Mucosa of rectum (tissue), 2 donors: ENCODE measurements around the gene FAHD2A.
"Not testable (repeated sequence)": the region's sequence is repeated elsewhere in the genome, so short reads cannot be mapped to it uniquely, and the experiment has no call there.

Experiments used
- H3K27ac ChIP-seq, 2 donors: one replicate each; pipeline ENCODE4 v1.7.0; 2013; ENCODE audit warnings: inconsistent platforms in 2 of 2, low read depth in 2 of 2, low read length in 2 of 2
- H3K27me3 ChIP-seq, 2 donors: one replicate each; pipeline ENCODE4 v1.7.0; 2013; ENCODE audit warnings: low read length in 2 of 2; ENCODE audit not compliant: control insufficient read depth in 2 of 2, insufficient read depth in 2 of 2
- H3K36me3 ChIP-seq, 2 donors: one replicate each; pipeline ENCODE4 v1.7.0; 2013; ENCODE audit warnings: low read length in 2 of 2; ENCODE audit not compliant: control insufficient read depth in 2 of 2, insufficient read depth in 2 of 2
- H3K4me1 ChIP-seq, 2 donors: one replicate each; pipeline ENCODE4 v1.7.0; 2013; ENCODE audit warnings: low read length in 2 of 2, mild to moderate bottlenecking in 1 of 2; ENCODE audit not compliant: control insufficient read depth in 2 of 2, insufficient read depth in 2 of 2
- H3K4me3 ChIP-seq, 2 donors: one replicate each; pipeline ENCODE4 v1.7.0; 2013; ENCODE audit warnings: low read length in 2 of 2
- H3K9ac ChIP-seq, 2 donors: one replicate each; pipeline ENCODE4 v1.7.0; 2013; ENCODE audit warnings: low read length in 2 of 2, low read depth in 1 of 2, mild to moderate bottlenecking in 1 of 2
- H3K9me3 ChIP-seq, 2 donors: one replicate each; pipeline ENCODE4 v1.7.0; 2013; ENCODE audit warnings: low read length in 2 of 2; ENCODE audit not compliant: control insufficient read depth in 2 of 2
- donor health status: healthy.
- donor health status: Normal muscosa, but diverticular disease.

FAHD2A gene

DNA sequence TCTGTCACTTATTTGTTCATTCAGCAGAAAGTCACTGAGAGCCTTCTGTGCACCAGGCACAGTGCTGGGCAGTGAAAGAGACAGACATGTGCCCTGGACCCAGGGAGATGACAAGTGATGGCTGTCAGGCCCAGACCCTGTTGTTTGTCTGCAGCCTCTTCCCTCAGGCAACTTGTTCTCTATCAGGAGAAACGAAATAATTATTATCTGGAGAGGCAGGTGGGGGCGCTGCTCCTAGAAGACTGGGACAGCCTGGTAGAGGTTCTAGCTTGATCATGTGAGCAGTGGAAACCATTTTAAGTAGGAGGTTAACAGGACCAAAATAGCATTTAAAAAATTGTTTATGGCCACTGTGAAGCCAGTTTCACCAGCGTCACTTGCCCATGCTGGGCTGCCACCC lies 2.2 kb downstream of the FAHD2A start:
- not testable (repeated sequence) for H3K4me3 ChIP-seq, H3K9ac ChIP-seq, H3K27me3 ChIP-seq, H3K9me3 ChIP-seq, H3K27ac ChIP-seq, H3K36me3 ChIP-seq
- H3K4me1 ChIP-seq, result peaks cover 15 to 17% of the 10 kb centered on the region in 2 donors

- not testable (repeated sequence) for H3K4me1 ChIP-seq, H3K27me3 ChIP-seq, H3K4me3 ChIP-seq, H3K9ac ChIP-seq, H3K27ac ChIP-seq, H3K9me3 ChIP-seq, H3K36me3 ChIP-seq
Measured at GRCh38 chr2:95411239-95411638, 8.7 kb downstream of the FAHD2A start.

- H3K9ac ChIP-seq, H3K27me3 ChIP-seq, H3K4me1 ChIP-seq, H3K4me3 ChIP-seq, H3K36me3 ChIP-seq, H3K27ac ChIP-seq, H3K9me3 ChIP-seq: not testable (repeated sequence)
Measured at GRCh38 chr2:95414015-95414594, 11.6 kb downstream of the FAHD2A start.

DNA sequence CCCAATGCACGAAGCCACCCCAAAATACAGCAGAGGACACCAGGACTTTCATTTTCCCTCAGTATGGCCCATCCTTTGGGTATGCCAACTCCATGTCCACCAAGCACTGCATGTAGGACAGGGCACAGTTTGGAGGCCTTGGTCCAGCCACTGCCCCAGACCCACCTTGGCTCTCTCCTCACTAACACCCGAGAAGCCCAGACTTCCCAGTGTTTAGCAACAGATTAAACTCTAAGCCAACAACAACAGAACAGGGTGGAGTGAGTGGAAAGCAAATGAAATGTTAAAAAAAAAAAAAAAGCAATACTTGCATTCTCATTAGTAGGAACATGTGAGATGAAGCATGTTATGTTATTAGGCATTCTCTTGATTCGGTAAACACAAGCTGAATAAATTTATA lies 12.6 kb downstream of the FAHD2A start:
- H3K27ac ChIP-seq, H3K4me1 ChIP-seq, H3K9ac ChIP-seq, H3K27me3 ChIP-seq, H3K9me3 ChIP-seq, H3K4me3 ChIP-seq, H3K36me3 ChIP-seq: not testable (repeated sequence)

DNA sequence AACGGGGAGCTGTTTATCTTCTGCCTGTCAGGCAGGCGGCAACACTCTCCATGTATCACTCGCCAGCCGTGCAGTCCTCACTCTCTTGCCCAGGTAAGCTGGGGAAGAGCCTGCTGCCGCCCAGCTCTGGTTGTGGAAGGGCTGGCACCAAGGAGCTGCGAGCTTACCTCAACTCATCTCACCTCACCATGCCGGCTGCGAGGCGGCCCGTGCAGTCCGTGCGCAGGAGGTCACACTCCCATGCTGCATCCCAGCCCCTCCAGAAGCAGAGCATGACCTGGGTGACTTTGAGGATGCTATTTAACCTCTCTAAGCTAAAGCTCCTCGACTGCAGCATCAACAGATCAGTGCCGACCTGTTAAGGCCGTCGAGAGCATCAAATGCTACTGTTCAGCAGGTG lies 13.1 kb downstream of the FAHD2A start:
- H3K9me3 ChIP-seq, H3K4me3 ChIP-seq, H3K27ac ChIP-seq, H3K9ac ChIP-seq, H3K4me1 ChIP-seq, H3K27me3 ChIP-seq, H3K36me3 ChIP-seq: not testable (repeated sequence)

- H3K36me3 ChIP-seq, result not testable (repeated sequence)
Measured at GRCh38 chr2:95427196-95427867, 24.8 kb downstream of the FAHD2A start.

GRCh38 chr2:95429748-95430467 lies 27.4 kb downstream of the FAHD2A start:
- H3K4me3 ChIP-seq, H3K4me1 ChIP-seq, H3K27me3 ChIP-seq, H3K9me3 ChIP-seq, H3K36me3 ChIP-seq, H3K27ac ChIP-seq, H3K9ac ChIP-seq: not testable (repeated sequence)

More at GRCh38 chr2:95427196-95427867, 24.8 kb downstream of the FAHD2A start:
- H3K4me3 ChIP-seq, H3K4me1 ChIP-seq, H3K9ac ChIP-seq, H3K27ac ChIP-seq, H3K27me3 ChIP-seq, H3K9me3 ChIP-seq: not testable (repeated sequence)

- H3K4me1 ChIP-seq, H3K4me3 ChIP-seq, H3K27ac ChIP-seq, H3K9ac ChIP-seq, H3K27me3 ChIP-seq, H3K36me3 ChIP-seq, H3K9me3 ChIP-seq: not testable (repeated sequence)
Measured at GRCh38 chr2:95433373-95433772, 30.9 kb downstream of the FAHD2A start.

DNA sequence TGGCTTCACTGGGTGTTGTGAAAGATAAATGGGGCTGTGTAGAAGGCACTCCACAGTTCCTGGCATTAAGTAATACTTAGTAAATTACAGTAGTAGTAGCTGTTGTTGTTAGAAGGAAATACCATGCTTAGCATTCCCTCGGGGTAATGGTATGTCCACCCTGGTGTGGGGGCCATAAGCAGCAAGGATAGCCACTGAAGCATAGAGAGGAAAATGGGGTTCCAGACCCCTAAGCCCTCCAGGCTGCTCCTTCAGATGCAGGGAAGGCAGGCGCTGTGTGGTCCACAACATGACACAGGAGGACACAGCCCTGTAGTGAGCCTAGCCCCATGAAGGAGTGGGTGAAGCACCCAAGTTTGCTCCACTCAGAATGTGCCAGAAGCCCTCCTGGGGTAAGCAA lies 31.5 kb downstream of the FAHD2A start:
- not testable (repeated sequence) for H3K27me3 ChIP-seq, H3K9me3 ChIP-seq, H3K36me3 ChIP-seq, H3K4me1 ChIP-seq, H3K4me3 ChIP-seq, H3K9ac ChIP-seq, H3K27ac ChIP-seq

- H3K27ac ChIP-seq, H3K36me3 ChIP-seq: not testable (repeated sequence)
Measured at GRCh38 chr2:95434507-95435076, 32.1 kb downstream of the FAHD2A start.

More at GRCh38 chr2:95434507-95435076, 32.1 kb downstream of the FAHD2A start:
- H3K27me3 ChIP-seq, H3K9ac ChIP-seq, H3K4me1 ChIP-seq, H3K4me3 ChIP-seq, H3K9me3 ChIP-seq: not testable (repeated sequence)
